GM21447 (cell line): ENCODE measurements around the gene CENPP.
"Not testable (repeated sequence)": the region's sequence is repeated elsewhere in the genome, so short reads cannot be mapped to it uniquely, and the experiment has no call there.

Source experiments
- ATAC-seq: cut with Tn5 transposase; IDR thresholded peaks from one replicate; pipeline ENCODE4 v1.9.1; 2021; ENCODE audit not compliant: unreplicated experiment

Gene CENPP

DNA sequence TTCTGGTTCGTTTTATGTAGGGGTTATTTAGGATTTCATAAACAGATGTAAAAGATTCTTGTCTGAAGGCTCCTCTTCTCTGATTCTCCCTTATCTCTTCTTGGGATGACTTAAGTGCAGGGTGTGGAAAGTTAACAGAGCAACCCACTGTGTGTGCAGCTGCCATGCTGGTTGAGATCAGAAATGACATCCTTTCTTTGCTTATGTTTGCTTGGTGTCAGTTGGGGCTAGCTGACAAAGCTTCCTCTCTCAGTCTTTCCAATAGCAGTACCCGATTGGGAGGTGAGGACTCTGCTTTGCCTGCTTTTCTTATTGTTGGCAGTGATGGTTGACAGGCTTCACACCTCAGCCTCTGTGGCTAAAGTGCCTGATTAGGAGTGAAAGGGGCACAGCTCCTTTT, 52.1 kb downstream of the CENPP start:
- ATAC-seq, result no peak

DNA sequence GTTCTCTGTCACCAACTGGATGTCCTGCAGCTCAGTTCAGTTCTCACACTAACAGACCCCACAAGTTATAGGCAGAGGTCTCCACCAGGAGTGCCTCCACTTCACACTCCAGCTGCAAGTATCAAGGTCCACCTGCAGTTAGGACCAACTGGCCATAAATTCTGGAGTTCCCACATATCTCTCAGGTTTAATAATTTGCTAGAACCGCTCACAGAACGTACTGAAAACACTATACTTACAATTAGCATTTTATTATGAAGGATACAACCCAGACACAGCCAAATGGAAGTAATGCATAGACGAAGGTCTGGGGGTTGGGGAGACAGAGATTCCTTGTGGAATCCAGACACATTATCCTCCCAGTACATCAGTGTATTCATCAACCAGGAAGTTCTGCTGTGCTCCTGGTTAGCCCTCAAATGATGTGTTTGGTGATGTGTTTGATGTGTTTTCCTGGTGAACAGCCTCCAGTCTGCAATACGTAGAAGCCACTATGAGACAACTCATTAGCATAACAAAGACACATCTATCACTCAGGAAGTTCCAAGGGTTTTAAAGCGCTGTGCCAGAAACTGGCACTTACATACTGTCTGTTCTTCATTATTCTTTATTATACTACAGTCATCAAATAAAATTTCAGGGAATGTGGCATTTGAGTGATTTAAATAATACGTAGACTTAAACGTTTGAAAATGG, 53.3 kb downstream of the CENPP start:
- no peak for ATAC-seq

DNA sequence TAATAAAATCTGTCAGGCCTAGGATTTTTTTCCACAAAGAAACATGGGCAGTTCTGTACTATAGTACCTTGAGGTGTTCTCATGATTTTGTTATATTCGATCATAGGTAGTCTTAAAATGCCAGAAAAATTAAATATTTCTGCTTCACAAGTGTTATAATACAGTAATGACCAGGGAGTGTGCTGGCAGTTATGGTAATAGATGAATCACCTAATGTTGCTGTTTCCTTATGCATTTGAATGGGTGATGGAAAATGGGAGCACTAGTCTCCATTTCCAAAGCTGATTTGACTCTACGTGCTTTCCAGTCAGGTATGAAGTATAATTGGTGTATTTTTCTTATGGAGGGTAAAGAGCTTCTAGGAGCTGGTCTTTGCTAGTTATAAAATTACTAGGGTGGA, 54.9 kb downstream of the CENPP start:
- no peak for ATAC-seq

DNA sequence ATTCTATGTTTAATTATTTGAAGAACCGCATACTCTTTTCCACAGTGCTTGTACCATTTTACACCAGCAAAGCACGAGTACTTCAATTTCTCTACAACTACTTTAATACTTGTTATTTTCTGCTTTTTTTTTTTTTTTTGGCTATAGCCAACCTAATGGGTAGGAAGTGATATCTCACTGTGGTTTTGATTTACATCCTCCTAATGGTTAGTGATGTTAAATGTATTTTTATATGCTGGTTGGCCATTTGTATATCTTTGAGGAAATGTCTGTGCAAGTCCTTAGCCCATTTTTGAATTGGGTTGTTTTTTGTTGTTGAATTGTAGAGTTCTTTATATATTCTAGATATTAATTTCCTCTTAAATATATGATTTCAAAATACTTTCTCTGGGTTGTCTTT, 56.0 kb downstream of the CENPP start:
- no peak for ATAC-seq

DNA sequence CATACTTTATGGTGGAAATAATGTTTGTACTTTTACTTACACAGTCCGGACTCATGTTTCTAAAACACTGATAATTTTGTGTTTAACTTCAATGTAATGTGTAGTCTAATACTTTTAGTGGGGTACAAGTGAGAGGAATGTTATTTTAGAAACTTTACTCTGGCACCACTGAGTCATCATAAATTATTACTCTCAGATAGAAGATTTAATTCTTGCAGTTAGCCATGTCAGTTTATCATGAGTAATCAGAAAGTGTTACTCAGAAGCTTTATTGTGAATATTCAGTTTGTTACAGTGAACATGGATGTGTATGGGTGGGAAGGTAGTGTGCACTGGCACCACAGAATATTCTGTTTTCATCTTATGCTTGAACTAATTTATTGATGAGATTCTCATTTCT, 58.6 kb downstream of the CENPP start:
- no peak for ATAC-seq

DNA sequence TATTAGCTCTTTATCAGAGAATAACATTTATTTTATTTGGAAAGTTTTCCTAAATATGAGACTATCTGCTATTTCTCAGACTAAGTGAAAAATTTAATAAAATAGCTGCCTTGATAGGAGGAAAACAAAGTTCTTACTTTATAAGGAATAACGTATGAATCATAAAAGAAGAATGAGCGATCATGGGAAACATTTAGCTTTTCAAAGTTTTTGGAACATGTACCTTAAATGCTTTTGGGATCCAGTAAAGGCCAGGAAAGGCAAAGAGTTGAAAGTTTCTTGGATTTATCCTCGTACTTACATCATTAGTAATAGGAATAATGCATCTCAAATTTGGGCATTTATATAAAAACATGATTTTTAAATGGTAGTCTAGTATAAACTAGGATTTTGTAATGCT, 59.2 kb downstream of the CENPP start:
- no peak for ATAC-seq

DNA sequence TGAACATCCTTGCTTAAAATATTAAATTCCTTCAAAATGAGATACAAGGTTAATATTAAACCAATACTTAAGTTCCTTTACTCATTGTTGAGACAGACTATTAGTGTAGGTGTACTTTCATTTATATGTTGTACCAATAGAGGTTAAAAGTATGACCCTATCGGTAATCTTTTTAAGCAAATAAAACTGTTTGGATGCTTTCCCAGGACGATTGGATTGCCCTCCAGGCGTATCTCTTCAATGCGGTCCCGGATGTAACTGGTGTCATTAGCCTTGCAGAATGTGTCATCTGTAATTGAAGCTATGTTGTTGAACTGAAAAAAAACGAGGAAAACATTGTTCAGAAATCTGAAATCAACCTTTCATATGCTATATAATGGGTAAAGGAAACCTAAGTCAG, 59.7 kb downstream of the CENPP start:
- no peak for ATAC-seq

DNA sequence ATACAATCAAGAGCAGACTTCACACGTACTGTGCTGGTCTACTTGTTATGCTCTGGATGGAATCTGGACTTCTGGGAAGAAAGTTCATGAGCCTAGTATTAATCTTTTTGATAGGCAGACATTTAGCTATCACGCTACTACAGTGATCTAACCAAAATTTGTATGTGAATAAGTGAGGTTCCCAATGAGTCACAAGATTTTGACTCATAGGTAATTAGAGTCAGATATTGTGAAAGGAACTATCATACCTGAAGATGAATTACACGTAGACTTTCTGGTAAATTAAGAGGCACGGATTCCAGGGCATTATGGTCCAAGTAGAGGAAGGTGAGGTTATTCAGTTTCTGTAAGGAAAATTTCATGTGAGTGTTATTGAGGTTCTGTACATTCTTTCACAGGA, 60.2 kb downstream of the CENPP start:
- ATAC-seq, result no peak

DNA sequence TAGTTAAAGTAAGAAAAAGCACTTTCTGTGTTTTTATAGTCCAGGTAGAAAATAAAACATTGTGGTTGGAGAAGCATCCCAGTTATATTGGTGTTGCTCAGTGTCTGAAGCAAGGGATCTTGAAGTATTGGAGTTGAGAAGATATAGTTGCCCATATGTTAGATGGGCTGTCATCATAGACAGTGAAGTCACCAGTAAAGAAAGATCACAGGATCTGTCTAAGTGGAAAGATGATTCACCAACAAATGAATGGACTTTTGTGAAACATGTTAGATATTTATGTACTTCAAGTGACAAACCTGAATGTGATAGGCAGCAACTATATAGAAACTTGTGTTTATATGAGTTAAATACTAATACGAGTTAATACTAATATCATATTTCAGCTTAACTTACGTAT, 66.9 kb downstream of the CENPP start:
- no peak for ATAC-seq

DNA sequence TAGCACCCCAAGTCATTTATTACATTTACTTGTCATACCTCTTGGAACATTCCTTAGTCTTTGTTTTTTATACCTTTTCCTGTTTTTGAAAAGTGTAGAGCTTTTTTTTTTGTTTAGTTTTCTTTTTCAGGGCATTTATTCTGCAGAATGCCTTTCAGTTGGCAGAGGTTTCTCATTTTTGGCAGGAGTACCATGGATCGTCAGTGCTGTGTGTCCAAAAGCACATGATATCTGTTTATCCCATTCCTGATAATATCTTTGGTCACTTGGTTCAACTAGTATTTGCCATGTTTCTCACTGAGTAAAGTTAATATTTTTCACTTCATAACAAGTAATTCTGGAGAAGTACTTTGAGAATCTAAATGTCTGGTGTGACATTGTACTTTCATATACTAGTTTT, 67.9 kb downstream of the CENPP start:
- ATAC-seq, result no peak

DNA sequence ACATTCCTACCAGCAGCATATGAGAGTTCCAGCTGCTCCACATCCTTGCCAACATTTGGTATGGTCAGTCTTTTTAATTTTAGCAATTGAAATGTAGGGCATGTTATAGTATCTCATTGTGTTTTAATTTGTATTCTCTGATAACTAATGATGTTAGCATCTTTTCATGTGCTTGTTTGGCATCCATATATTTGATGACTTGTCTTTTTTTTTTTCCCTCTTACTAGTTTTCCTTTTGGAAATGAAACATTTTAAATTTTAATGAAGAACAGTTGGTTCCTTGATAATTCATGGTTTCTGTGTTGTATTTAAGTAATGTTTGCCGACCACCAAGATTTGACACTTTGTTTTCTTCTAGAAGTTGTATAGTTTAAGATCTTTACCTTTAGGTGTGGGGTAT, 69.9 kb downstream of the CENPP start:
- ATAC-seq, result no peak

DNA sequence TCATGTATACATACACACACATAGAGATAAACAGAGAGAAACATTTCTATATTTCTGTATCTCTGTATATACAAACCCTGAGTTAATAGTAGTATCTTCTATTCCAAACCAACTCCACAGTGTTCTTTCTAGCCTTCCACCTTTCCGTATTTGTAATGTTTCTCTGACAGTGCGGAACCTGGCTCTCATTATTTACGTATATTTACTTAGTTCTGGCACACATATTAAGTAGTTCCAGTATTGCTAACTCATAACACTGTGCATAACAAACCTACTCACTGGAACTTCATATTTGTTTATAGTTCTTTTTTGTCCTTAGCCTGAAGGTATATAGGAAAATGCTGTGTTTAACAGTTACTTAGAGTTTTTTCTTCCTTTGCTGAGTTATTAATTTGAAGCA, 72.1 kb downstream of the CENPP start:
- no peak for ATAC-seq

DNA sequence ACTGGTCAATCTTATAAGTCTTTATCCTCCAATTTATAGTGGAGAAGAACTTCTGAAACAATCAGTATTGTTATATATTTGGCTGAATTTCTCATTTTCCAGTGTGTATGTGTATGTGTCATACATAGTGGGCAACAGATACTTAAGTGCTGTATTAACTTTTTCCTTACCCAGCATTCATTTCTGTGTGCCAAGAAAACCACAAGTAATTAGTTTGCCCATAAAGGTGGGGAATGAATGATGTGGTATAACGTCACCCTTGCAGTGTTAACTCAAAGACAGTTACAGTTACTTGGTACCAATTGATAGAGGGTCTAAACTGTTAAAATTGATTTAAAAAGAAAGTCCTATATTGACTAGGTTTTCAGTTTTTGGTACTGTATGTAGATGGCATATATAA, 76.6 kb downstream of the CENPP start:
- no peak for ATAC-seq

DNA sequence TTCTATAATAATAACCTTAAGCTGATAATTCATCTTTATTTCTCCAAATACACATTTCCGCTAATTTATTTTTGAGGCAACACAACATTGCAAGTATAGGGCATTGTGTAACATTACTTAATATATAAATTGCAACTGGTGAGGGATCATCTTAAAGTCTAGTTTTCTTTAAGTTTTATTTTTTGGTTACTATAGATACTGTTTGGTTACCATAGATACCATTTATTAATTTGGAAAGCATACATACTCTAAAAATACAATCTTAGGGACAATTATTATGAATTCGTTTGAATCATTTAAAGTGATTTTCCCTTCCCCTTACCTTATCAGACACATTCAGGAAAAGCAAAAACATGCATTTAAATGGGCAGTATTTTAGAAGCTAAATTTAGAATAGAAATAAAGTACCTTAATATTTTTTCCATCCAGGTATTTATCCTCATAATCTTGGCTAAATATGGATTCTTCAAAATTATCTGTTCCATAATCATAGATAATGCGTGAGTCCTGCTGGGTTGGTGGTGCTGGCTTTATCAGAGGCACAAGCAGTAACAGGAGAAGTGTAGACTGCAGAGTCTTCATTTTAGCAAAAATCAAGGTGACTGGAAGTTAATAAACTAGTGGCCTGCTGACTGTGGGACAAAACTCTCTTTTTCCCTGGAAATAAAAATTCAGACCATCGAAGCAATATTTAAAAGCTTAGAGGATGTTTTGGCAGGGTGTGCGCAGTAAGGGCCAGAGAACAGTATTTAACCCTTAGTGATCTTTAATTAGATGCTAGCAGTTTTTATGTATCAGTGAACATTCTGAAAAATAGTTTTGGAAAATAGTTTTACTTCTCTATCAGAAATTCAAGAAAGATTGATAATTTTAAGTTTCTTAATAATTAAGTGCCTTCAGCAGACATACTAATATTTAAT, 77.3 kb downstream of the CENPP start:
- no peak for ATAC-seq

DNA sequence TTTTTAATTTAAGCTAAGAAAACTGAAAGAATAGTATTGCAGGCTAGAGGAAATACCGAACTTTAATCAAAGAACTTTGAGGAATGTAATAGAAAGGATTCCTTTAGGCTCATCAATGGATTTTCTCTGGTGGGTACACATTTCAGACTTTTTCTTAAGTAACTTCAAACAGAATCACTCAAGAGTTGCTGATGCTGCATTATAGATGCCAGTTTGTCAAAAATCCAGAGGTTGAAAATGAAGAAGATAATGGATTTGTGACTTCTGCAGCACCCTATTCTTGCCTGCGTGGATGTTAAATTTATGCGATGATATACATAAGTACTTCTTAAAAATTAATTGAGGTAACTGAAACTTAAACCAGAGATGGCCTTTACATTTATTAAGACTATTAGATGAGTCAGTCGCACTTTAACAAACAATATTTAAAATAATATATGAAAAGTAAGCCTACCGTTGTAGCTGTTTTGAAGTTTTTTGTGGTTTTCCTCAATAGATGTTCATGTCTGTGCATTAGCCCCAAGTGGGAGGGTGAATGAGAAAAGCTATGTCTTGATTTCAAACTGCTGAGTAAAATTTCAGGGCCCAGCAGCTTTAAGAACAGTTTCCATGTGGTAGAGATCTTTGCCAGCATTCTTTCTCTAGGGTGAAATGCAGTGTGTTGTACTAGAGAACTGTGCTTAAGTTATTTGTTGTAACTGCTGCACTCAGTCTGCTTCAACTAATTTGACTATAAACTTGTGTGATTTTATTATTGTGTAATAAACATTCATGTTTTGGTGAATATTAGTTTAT, 78.5 kb downstream of the CENPP start, which contains the start of gene OGN:
Gene OGN (minus strand): TSS at position 537 of the 795 bp plus-strand sequence. CDS start 1,171 bp downstream, outside the sequence.
- no peak for ATAC-seq

DNA sequence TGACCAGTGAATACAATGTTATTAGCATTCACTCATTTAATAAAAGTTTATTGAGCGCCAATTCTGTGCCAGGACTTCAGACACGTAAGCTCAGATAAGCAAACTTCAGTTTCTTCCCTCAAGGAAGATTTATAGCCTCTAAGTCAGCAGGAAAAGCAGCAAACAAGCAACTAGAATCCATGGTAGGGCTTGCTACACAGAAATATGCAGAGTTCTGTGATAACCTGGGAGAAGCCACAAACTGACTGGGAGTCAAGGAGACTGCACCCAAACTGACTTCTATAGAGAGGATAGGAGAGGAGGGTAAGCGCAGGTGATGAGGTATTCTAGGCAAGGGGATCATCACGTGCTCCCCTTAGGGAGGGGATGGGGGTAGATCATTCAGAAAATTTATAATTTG, 80.1 kb downstream of the CENPP start:
- ATAC-seq, result no peak

DNA sequence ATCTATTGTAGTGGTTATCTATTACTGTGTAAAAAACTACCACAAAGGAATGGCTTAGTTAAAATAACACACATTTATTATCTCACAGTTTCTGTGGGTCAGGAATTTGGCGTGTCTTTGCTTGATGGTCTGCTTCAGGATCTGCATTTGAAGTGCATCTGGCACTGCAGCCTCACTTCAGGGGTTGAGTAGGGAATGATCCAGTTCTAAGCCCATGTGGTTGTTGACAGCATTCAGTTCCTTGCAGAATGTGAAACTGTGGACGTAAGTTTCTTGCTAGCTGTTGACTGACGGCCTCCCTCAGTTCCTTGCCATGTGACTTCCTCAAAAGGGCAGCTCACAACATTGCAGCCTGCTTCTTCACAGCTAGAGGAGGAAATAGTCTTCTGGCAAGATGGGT, 80.7 kb downstream of the CENPP start:
- no peak for ATAC-seq

DNA sequence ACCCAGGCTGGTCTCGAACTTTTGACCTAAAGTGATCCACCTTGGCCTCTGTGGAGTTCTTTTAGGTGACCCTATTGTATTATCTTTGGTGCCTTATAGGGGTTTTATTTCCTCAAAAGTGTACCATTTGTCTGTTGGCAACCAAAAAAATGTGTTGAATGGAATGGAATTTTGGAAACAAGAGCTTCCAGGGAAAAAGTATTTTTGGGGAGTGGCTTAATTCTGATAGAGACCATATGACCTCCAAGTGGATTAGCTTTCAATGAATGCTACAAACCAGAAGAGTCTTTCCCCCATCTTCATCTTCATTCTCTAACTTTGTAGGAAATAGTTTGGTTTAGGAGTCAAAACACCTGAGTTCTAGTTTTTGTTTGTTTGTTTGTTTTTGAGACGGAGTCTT, 82.1 kb downstream of the CENPP start:
- ATAC-seq, result no peak

DNA sequence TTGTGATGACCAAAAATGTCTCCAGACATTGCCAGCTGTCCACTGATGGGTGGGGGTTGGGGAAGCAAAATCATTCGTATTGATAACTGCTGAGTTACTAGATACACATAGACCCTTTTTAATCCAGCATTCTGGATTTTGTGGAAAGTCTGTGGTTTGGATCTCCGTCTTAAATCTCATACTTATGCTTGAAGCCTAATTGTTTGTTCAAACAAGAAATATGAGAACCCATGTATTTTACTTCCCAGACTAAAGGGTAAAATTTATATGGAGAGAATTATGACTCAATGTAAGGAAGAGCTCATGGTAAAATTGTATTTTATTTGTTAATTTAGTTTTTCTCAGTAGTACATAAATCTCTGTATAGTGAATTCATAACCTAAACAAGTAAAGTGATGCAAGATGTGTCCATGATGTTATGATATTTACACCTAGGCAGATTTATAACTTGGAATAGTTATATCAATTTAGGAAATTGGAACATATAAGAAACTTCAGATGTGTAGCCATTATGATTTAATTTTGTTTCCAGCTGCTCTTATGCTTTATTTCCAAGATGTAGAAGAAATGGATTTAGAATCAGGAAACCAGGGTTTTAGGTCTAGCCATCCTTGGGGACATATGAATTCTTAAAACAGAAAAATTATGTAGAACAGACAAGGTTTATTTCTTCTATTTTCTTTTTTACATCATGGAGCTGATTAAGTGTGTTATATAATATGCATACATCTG, 83.2 kb downstream of the CENPP start:
- ATAC-seq, result no peak

DNA sequence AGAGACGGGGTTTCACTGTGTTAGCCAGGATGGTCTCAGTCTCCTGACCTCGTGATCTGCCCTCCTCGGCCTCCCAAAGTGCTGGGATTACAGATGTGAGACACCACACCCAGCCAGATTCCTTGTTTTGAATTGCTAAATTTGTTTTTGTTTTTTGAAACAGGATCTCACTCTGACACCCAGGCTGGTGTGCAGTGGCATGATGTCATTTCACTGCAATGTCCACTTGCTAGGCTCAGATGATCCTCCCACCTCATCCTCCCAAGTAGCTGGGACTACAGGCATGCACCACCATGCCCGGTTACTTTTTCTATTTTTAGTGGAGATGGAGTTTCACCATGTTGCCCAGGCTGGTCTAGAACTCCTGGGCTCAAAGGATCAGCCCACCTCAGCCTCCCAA, 85.4 kb downstream of the CENPP start:
- not testable (repeated sequence) for ATAC-seq

DNA sequence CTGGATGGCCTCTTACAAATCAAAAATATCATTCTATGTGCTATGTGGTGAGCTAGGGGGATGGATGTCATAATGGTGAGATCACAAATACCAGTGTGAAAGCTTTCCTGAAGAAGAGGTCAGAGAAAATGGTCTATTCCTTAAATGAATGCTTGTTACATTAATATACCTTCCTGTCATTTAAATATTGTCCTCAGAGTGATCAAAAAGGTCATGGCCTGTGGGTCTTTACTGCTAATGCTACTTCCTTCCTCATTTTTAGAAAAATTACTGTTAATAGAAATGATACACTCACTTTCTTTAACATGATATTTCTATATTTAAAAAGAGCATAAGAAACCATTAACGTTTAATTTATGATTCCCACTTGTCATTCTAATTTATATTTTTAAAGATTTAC, 88.8 kb downstream of the CENPP start:
- ATAC-seq, result no peak
